GM12801 (cell line): ENCODE measurements around the gene S1PR1.

Experiments used
- CTCF ChIP-seq: IDR thresholded peaks from one replicate; pipeline ENCODE4 v1.5.1; 2011; ENCODE audit warnings: control low read depth; ENCODE audit not compliant: insufficient read length; ENCODE audit errors: extremely low read depth

Gene S1PR1

GRCh38 chr1:101245246-101245927, 8.6 kb downstream of the S1PR1 start:
- no peak for TF ChIP-seq CTCF

- no peak for TF ChIP-seq CTCF
These were observed 10.8 kb downstream of the S1PR1 start for GRCh38 chr1:101247404-101248287.

GRCh38 chr1:101250222-101250621, 13.4 kb downstream of the S1PR1 start:
- no peak for TF ChIP-seq CTCF

GRCh38 chr1:101250656-101251272, 13.9 kb downstream of the S1PR1 start:
- TF ChIP-seq CTCF: no peak

GRCh38 chr1:101251504-101251903, 14.7 kb downstream of the S1PR1 start:
- TF ChIP-seq CTCF: no peak

GRCh38 chr1:101253976-101254674, 17.3 kb downstream of the S1PR1 start:
- TF ChIP-seq CTCF: no peak
